ENCODE data around the gene CBFA2T2. TPM values are rescaled to one million over a fixed set of nuclear protein-coding genes. Genes with fewer than 3 reads are reported as not detected.

The CBFA2T2 gene
- total and polyA plus RNA-seq, 2 donors (not counting 3 experiments of a cell fraction or from before 2014, with no cell fraction given): 10.7 to 12.1 TPM

DNA sequence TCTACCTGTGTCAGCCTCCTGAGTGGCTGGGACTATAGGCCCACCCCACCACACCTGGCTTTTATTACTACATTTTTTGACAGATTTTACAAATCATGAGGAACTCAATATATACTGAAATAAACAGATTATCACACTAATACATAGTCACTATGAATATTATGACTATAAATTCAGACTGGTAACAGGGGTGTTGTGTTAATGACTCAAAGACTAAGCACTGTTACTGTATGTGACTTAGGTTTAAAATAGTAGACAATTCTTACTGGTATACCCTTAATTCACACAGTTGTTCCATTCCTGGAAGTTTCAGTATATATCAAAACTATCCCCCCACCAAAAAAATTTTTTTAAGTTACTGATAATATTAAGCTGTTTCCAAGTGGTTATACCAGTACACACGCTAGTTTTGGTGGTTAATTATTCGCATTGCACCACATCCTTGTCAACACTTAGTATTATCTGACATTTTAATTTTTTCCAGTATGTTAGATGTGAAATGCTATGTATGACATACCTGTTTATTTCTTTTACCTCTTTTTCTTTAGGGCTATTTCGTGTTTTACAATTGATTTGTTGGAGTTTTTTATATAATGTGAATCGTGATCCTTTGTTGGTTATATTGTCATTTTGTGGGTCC lies 137.8 kb downstream of the CBFA2T2 start:
- no peaks in the 10 kb centered on the region for H3K79me2 ChIP-seq (ENCODE audit: control insufficient read depth, insufficient read depth, low read length)
- H3K36me3 ChIP-seq (ENCODE audit: control insufficient read depth in 2 of 2, extremely low read depth in 1 of 2, insufficient read depth in 2 of 2, low read length in 2 of 2): peaks cover 0 to 6% of the 10 kb centered on the region in 2 experiments
- TF ChIP-seq, protein P1, sequence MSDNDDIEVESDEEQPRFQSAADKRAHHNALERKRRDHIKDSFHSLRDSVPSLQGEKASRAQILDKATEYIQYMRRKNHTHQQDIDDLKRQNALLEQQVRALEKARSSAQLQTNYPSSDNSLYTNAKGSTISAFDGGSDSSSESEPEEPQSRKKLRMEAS (IDR thresholded peaks at IDR 0.05; ENCODE audit: insufficient read depth, insufficient read length): no peak
- TF ChIP-seq, protein P2, sequence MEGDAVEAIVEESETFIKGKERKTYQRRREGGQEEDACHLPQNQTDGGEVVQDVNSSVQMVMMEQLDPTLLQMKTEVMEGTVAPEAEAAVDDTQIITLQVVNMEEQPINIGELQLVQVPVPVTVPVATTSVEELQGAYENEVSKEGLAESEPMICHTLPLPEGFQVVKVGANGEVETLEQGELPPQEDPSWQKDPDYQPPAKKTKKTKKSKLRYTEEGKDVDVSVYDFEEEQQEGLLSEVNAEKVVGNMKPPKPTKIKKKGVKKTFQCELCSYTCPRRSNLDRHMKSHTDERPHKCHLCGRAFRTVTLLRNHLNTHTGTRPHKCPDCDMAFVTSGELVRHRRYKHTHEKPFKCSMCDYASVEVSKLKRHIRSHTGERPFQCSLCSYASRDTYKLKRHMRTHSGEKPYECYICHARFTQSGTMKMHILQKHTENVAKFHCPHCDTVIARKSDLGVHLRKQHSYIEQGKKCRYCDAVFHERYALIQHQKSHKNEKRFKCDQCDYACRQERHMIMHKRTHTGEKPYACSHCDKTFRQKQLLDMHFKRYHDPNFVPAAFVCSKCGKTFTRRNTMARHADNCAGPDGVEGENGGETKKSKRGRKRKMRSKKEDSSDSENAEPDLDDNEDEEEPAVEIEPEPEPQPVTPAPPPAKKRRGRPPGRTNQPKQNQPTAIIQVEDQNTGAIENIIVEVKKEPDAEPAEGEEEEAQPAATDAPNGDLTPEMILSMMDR (IDR thresholded peaks at IDR 0.05; ENCODE audit: extremely low read depth in 1 of 2, insufficient read depth in 1 of 2, low read depth in 1 of 2, low read length in 2 of 2): no peak
- no peaks in the 10 kb centered on the region for H3K27me3 ChIP-seq (ENCODE audit: control insufficient read depth in 2 of 2, insufficient read depth in 2 of 2, low read length in 2 of 2)
- H3K4me2 ChIP-seq (ENCODE audit: insufficient read depth, low read length): no peak overlapping the region
- DNase-seq (ENCODE audit: low read depth, low spot score) (no peak), FAIRE-seq (no peak)
- H3K9me3 ChIP-seq (replicated peaks; ENCODE audit: control insufficient read depth, insufficient read depth, low read length): no peaks in the 10 kb centered on the region
- H2AFZ ChIP-seq (ENCODE audit: low read depth, low read length): no peak overlapping the region
- no peak overlapping the region for H3K4me3 ChIP-seq (replicated peaks in 1 of 3; ENCODE audit: insufficient read depth in 1 of 3, low read depth in 1 of 3, low read length in 3 of 3)
- H4K20me1 ChIP-seq (replicated peaks; ENCODE audit: control insufficient read depth, extremely low read depth, insufficient read depth, low read length): no peaks in the 10 kb centered on the region
- POLR2A ChIA-PET: no interaction called here
- no peak overlapping the region for H3K27ac ChIP-seq (ENCODE audit: insufficient read depth, low read depth, low read length)
- CTCF ChIA-PET: no interaction called here
- no TSS peak for BruUV-seq (replicated peaks)
- dilution Hi-C loops (cut with MboI; ENCODE audit: extremely low pct_ligation_motif_present, low sequenced_read_pairs): no loop called here
- H3K9ac ChIP-seq (replicated peaks; ENCODE audit: extremely low read depth, insufficient read depth, low read length): no peak overlapping the region
- no peaks in the 10 kb centered on the region for H3K4me1 ChIP-seq (ENCODE audit: control insufficient read depth, extremely low read depth, insufficient read depth, low read length)
- intact Hi-C loops (cut with micrococcal nuclease): no loop called here
- H3K9me1 ChIP-seq (replicated peaks; ENCODE audit: control insufficient read depth, extremely low read depth, insufficient read depth, low read length): no peaks in the 10 kb centered on the region

DNA sequence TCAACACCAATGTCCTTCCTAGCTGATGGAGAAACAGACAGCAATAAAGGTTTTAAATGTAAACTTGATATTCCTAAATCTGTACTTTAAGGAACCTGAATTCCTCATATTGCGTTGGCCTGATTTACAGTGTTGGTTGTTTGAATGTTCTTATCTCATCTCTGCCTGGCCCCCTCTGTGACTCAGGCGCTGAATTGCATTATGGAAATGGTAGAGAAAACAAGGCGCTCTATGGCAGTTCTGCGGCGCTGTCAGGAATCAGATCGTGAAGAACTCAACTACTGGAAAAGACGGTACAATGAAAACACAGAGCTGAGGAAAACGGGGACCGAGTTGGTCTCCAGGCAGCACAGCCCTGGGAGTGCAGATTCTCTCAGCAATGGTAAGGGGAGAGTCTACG lies 139.6 kb downstream of the CBFA2T2 start:
- CTCF ChIA-PET: no interaction called here
- no peak for FAIRE-seq
- POLR2A ChIA-PET: interaction anchor here (0.6 kb wide), 1 partner anchor 91 kb away, joined by 3 read pairs; no protein-coding TSS in a partner anchor

More for the DNA sequence above, 139.6 kb downstream of the CBFA2T2 start:
- Histone ChIP-seq H3K27ac (ENCODE audit: insufficient read depth, low read depth, low read length) (no peak overlapping the region), H3K4me3 (replicated peaks in 1 of 3; ENCODE audit: insufficient read depth in 1 of 3, low read depth in 1 of 3, low read length in 3 of 3) (no peak overlapping the region), H3K27me3 (ENCODE audit: control insufficient read depth in 2 of 2, insufficient read depth in 2 of 2, low read length in 2 of 2) (no peaks in the 10 kb centered on the region), H3K4me1 (ENCODE audit: control insufficient read depth, extremely low read depth, insufficient read depth, low read length) (no peaks in the 10 kb centered on the region), H2AFZ (ENCODE audit: low read depth, low read length) (no peak overlapping the region), H3K4me2 (ENCODE audit: insufficient read depth, low read length) (no peak overlapping the region), H3K9me1 (replicated peaks; ENCODE audit: control insufficient read depth, extremely low read depth, insufficient read depth, low read length) (no peaks in the 10 kb centered on the region), H3K9me3 (replicated peaks; ENCODE audit: control insufficient read depth, insufficient read depth, low read length) (no peaks in the 10 kb centered on the region), H3K79me2 (ENCODE audit: control insufficient read depth, insufficient read depth, low read length) (no peaks in the 10 kb centered on the region), H4K20me1 (replicated peaks; ENCODE audit: control insufficient read depth, extremely low read depth, insufficient read depth, low read length) (no peaks in the 10 kb centered on the region), H3K9ac (replicated peaks; ENCODE audit: extremely low read depth, insufficient read depth, low read length) (no peak overlapping the region), H3K36me3 (ENCODE audit: control insufficient read depth in 2 of 2, extremely low read depth in 1 of 2, insufficient read depth in 2 of 2, low read length in 2 of 2) (peaks cover 0 to 6% of the 10 kb centered on the region in 2 experiments)
- intact Hi-C loops (cut with micrococcal nuclease) (no loop called here), dilution Hi-C loops (cut with MboI; ENCODE audit: extremely low pct_ligation_motif_present, low sequenced_read_pairs) (no loop called here)
- BruUV-seq (replicated peaks): no TSS peak
- DNase-seq (ENCODE audit: low read depth, low spot score): no peak
- TF ChIP-seq EZH2 (IDR thresholded peaks at IDR 0.05; ENCODE audit: borderline replicate concordance, low read depth, low read length, severe bottlenecking) (no peak), JUN (IDR thresholded peaks at IDR 0.05; ENCODE audit: borderline replicate concordance, insufficient read depth, insufficient read length, low read depth) (no peak), POLR2AphosphoS5 (IDR thresholded peaks at IDR 0.05; ENCODE audit: insufficient read depth, low read depth, low read length) (no peak), POLR2A (IDR thresholded peaks at IDR 0.05; ENCODE audit: low read depth, low read length) (no peak), GATA2 (IDR thresholded peaks at IDR 0.05; ENCODE audit: insufficient read depth, insufficient read length, low read depth, low read length) (no peak), FOS (IDR thresholded peaks at IDR 0.05; ENCODE audit: borderline replicate concordance, insufficient read depth, low read length) (no peak), MYC (IDR thresholded peaks at IDR 0.05; ENCODE audit: low read depth, low read length) (no peak)
- TF ChIP-seq, protein P2 (IDR thresholded peaks at IDR 0.05; ENCODE audit: extremely low read depth in 1 of 2, insufficient read depth in 1 of 2, low read depth in 1 of 2, low read length in 2 of 2): no peak
- TF ChIP-seq, protein P1 (IDR thresholded peaks at IDR 0.05; ENCODE audit: insufficient read depth, insufficient read length): no peak
